ENCODE measurements around the gene GPD1L.
"Not testable (repeated sequence)": the region's sequence is repeated elsewhere in the genome, so short reads cannot be mapped to it uniquely, and the experiment has no call there.

Gene GPD1L

GRCh38 chr3:32113981-32114545, 7.6 kb downstream of the GPD1L start:
- no peak for DNase-seq (ENCODE audit: low read depth in 2 of 2)
- TF ChIP-seq CTCF (IDR thresholded peaks at IDR 0.05; ENCODE audit: low read depth, low read length): no peak
- H3K4me3 ChIP-seq (replicated peaks in 1 of 2; ENCODE audit: low read depth in 2 of 2, low read length in 2 of 2): no peak overlapping the region

DNA sequence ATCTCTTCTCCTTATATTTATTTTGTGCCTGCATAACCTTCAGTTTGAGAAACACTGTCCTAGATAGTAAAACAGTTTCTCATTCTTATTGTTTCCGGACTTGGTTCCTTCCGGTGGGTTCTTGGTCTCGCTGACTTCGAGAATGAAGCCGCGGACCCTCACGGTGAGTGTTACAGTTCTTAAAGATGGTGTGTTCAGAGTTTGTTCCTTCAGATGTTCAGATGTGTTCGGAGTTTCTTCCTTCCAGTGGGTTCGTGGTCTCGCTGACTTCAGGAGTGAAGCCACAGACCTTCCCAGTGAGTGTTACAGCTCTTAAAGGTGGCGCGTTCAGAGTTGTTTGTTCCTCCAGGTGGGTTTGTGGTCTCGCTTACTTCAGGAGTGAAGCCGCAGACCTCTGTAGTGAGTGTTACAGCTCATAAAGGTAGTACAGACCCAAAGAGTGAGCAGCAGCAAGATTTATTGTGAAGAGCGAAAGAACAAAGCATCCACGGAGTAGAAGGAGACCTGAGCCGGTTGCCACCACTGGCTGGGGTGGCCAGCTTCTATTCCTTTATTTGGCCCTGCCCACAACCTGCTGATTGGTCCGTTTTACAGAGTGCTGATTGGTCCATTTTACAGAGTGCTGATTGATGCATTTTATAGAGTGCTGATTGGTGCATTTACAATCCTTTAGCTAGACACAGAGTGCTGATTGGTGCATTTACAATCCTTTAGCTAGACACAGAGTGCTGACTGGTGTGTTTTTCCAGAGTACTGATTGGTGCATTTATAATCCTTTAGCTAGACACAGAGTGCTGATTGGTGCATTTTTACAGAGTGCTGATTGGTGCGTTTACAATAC, 8.3 kb downstream of the GPD1L start:
- not testable (repeated sequence) for H3K4me3 ChIP-seq (replicated peaks in 1 of 2; ENCODE audit: low read depth in 2 of 2, low read length in 2 of 2); DNase-seq (ENCODE audit: low read depth in 2 of 2)

- no peak overlapping the region for H3K4me3 ChIP-seq (replicated peaks in 1 of 2; ENCODE audit: low read depth in 2 of 2, low read length in 2 of 2)
- DNase-seq (ENCODE audit: low read depth in 2 of 2): no peak
- no peak for TF ChIP-seq CTCF (IDR thresholded peaks at IDR 0.05; ENCODE audit: low read depth, low read length)
These were observed 10.9 kb downstream of the GPD1L start for GRCh38 chr3:32117320-32117719.

DNA sequence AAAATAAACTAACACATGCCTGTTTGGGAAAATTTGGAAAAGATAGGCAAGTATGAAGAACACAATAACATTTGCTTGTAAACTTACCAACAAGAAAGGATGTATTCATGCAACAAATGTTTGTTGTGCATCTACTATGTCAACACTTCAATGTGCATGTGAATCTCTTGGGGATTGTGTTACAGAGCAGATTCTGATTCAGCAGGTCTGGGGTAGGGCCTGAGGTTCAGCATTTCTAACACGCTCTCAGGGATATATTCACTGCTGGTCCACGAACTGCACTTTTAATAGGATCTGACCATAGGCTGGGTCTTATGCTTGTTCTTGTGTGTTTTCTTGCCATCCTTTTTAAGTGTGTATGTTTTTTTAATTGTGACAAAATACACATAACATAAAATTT, 11.8 kb downstream of the GPD1L start:
- no peak for TF ChIP-seq CTCF (IDR thresholded peaks at IDR 0.05; ENCODE audit: low read depth, low read length)
- peak in 1 of 2 donors; percentile 31 for DNase-seq (ENCODE audit: low read depth in 2 of 2)
- no peak overlapping the region for H3K4me3 ChIP-seq (replicated peaks in 1 of 2; ENCODE audit: low read depth in 2 of 2, low read length in 2 of 2)

DNA sequence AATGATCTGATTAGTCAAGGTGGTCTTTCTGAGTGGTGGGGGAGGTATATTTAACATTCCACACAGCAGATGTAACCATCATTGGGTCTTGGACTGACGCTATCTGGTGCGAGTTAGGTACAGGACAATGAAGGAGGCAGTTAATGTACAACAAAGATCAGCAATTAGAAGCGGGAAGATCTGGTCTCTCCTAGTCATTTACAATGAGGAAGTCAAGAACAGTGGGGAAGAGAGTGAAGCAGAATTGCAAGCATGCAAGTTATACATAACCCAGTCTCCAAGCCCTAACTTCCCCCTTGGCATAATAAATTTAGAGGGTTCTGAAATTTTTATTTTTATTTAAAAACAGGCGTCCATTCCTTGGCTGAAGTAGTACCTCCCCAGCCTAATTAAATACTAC, 14.1 kb downstream of the GPD1L start:
- H3K4me3 ChIP-seq (replicated peaks in 1 of 2; ENCODE audit: low read depth in 2 of 2, low read length in 2 of 2): no peak overlapping the region
- no peak for DNase-seq (ENCODE audit: low read depth in 2 of 2)
- TF ChIP-seq CTCF (IDR thresholded peaks at IDR 0.05; ENCODE audit: low read depth, low read length): no peak

DNA sequence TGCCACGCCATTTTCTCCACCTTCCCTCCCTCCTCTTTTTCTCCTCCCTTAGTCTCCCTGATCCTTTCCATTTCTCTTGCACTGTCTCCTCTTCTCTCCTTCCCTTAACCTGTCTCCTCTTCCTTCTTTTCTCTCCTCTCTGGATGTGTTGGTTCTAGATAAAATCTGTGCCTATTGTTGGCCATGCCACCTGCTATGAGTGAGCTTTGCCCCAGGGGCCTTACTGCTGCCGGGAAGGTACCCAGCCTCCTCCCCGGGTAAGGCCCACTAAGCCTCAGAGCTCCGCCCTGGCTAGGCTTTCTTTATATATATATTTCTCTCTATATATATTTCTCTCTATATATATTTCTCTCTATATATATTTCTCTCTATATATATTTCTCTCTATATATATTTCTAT, 14.7 kb downstream of the GPD1L start:
- no peak overlapping the region for H3K4me3 ChIP-seq (replicated peaks in 1 of 2; ENCODE audit: low read depth in 2 of 2, low read length in 2 of 2)
- no peak for TF ChIP-seq CTCF (IDR thresholded peaks at IDR 0.05; ENCODE audit: low read depth, low read length)
- no peak for DNase-seq (ENCODE audit: low read depth in 2 of 2)

GRCh38 chr3:32123620-32124019, 17.2 kb downstream of the GPD1L start:
- DNase-seq (ENCODE audit: low read depth in 2 of 2): no peak
- no peak overlapping the region for H3K4me3 ChIP-seq (replicated peaks in 1 of 2; ENCODE audit: low read depth in 2 of 2, low read length in 2 of 2)
- no peak for TF ChIP-seq CTCF (IDR thresholded peaks at IDR 0.05; ENCODE audit: low read depth, low read length)

Data from cardiac fibroblast (primary cell).